GM06990 (cell line): Measurements from ENCODE around the gene KRT5.
"Not testable (repeated sequence)": the region's sequence is repeated elsewhere in the genome, so short reads cannot be mapped to it uniquely, and the experiment has no call there.

Source experiments
- DNase-seq: peaks from one replicate; pipeline ENCODE4 v3.0.0-alpha.2; 2011; ENCODE audit not compliant: insufficient read length; ENCODE audit errors: extremely low read depth
- H3K27me3 ChIP-seq: replicated peaks from 2 replicates; pipeline ENCODE4 v1.6.0; 2011; ENCODE audit warnings: low read length; ENCODE audit not compliant: control insufficient read depth, insufficient read depth
- H3K36me3 ChIP-seq: 2 replicates; pipeline ENCODE4 v1.5.1; 2011; ENCODE audit warnings: low read length; ENCODE audit not compliant: control insufficient read depth, insufficient read depth
- H3K4me3 ChIP-seq: replicated peaks from 2 replicates; pipeline ENCODE4 v1.5.1; 2011; ENCODE audit warnings: low read depth, mild to moderate bottlenecking, control low read depth, low read length
- CTCF ChIP-seq: IDR thresholded peaks from 2 replicates; pipeline ENCODE4 v1.5.1; 2011; ENCODE audit warnings: low read length, control low read depth, mild to moderate bottlenecking, inconsistent platforms; ENCODE audit not compliant: insufficient read depth, poor library complexity, severe bottlenecking

Gene KRT5

DNA sequence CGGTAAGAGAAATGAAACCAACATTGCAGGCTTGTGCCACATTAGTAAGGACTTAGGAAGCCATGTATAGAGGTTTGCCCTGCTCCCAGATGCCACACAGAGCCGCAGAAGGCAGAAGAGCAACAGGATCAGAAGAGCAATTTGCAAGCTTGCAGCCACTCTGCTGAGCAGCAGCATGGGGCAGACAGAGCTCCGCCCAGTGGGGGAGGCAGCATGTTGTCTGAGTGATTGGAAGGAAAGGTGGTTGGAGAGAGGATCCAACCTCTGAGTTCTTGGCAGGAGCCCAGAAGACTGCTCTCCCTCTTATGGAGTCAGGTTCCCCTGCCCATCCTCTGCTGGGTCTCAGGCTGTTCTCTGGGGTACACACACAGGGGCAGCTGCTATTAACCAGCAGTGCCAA lies 24.8 kb downstream of the KRT5 start:
- no peak for DNase-seq
- Histone ChIP-seq H3K27me3 (peaks cover 2% of the 10 kb centered on the region), H3K36me3 (no peaks in the 10 kb centered on the region), H3K4me3 (no peak overlapping the region)
- TF ChIP-seq CTCF = no peak

- DNase-seq = no peak
- no peak for TF ChIP-seq CTCF
- Histone ChIP-seq H3K4me3 (no peak overlapping the region), H3K27me3 (peaks cover 2% of the 10 kb centered on the region), H3K36me3 (no peaks in the 10 kb centered on the region)
These were observed 25.7 kb downstream of the KRT5 start for GRCh38 chr12:52494518-52494917.

GRCh38 chr12:52494100-52494499 lies 26.1 kb downstream of the KRT5 start:
- Histone ChIP-seq H3K4me3 (no peak overlapping the region), H3K36me3 (no peaks in the 10 kb centered on the region), H3K27me3 (peaks cover 2% of the 10 kb centered on the region)
- TF ChIP-seq CTCF = no peak
- DNase-seq = no peak

DNA sequence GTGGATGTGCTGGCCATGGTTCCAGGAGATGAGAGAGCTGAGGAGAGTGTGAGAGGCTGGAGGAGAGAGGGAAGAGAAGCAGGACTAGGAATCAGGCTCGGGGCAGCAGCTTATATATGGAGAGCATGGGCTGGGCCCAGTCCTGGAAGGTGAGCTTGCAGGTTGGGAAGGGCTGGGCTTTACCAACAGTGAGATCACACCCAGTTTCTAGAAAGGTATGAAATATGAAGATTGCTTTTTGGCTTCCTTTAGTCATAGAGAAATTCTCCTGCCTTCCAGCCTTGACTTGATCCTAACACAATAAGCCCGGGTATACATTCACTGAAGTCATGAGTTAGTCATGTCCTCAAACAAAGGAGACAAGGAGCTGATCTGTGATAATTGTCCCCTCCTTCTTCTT lies 27.0 kb downstream of the KRT5 start, which contains the start of gene KRT6A:
KRT6A (minus strand) TSS at position 86 of the 400 bp plus-strand sequence; CDS start at position 17, 69 bp downstream.
- Histone ChIP-seq H3K36me3 (no peaks in the 10 kb centered on the region), H3K27me3 (peaks cover under 1% of the 10 kb centered on the region)
- TF ChIP-seq CTCF = no peak

DNA sequence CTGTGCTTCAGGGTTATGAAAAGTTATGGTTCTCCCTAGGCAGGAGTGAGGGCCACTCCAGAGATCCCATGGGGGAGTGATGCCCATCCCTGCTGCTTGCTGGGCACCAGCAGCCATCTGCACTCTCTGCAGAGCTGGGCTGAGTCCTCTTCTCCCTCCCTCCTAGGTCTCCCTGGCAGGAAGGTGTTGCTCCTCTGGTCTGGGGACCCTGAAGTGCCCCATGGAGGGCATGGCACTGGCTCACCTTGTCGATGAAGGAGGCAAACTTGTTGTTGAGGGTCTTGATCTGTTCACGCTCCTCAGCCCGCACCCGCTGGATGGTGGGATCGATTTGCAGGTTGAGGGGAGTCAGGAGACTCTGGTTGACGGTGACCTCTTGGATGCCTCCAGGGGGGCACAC lies 27.8 kb downstream of the KRT5 start:
- not testable (repeated sequence) for H3K36me3 ChIP-seq, H3K27me3 ChIP-seq, DNase-seq, H3K4me3 ChIP-seq

More for the DNA sequence above, 27.0 kb downstream of the KRT5 start, which contains the start of gene KRT6A:
- H3K4me3 ChIP-seq = no peak within 1 kb of the TSS
- DNase-seq = no peak

GRCh38 chr12:52491495-52491894 lies 28.7 kb downstream of the KRT5 start:
- not testable (repeated sequence) for H3K4me3 ChIP-seq, DNase-seq, H3K36me3 ChIP-seq, H3K27me3 ChIP-seq

GRCh38 chr12:52488736-52489135 lies 31.5 kb downstream of the KRT5 start:
- no peaks in the 10 kb centered on the region for H3K36me3 ChIP-seq
- DNase-seq = no peak
- H3K4me3 ChIP-seq = no peak overlapping the region
- TF ChIP-seq CTCF = no peak
- no peaks in the 10 kb centered on the region; the same call in none of the 2 replicates for H3K27me3 ChIP-seq

DNA sequence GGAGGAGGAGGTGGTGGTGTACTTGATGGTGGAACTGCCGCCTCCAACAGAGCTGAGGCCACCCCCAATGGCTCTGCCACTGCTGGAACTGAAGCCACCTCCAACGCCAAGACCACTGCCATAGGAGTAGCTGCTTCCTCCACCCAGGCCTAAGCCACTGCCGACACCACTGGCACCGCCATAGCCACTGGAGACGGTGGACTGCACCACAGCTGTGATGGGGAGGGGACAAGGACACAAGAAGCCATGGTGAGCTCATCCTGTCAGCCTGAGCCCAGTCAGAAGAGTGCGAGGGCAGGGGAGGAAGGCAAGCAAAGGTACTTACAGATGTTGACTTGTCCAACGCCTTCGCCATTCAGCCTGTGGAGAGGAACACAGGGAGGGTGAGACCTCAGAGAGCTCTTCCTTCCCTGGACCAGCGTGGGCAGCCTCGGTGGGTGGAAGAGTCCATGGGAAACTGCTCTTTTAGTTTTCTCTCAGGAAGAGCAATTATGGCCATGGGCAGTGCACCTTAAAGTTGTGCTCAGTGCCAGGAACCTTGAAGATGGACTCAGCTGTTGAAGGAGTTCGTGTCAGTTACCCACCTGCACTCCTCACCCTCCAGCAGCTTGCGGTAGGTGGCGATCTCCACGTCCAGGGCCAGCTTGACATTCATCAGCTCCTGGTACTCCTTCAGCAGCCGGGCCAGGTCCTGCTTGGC lies 32.3 kb downstream of the KRT5 start:
- not testable (repeated sequence) for H3K27me3 ChIP-seq, H3K36me3 ChIP-seq, DNase-seq, H3K4me3 ChIP-seq
